Ishikawa (cell line): ENCODE results near the gene SERPINB6.

ENCODE experiments used
- CEBPB ChIP-seq: IDR thresholded peaks from 2 replicates; pipeline ENCODE4 v1.6.1; 2012
- CREB1 ChIP-seq: IDR thresholded peaks from 2 replicates; pipeline ENCODE4 v1.6.1; 2012; ENCODE audit warnings: low read depth
- EGR1 ChIP-seq: IDR thresholded peaks from 2 replicates; pipeline ENCODE4 v1.6.1; 2012
- EP300 ChIP-seq: IDR thresholded peaks from 2 replicates; pipeline ENCODE4 v1.6.1; 2012; ENCODE audit warnings: borderline replicate concordance
- FOXM1 ChIP-seq: IDR thresholded peaks from 2 replicates; pipeline ENCODE4 v1.6.1; 2012; ENCODE audit warnings: low read depth, borderline replicate concordance
- MAX ChIP-seq: IDR thresholded peaks from 2 replicates; pipeline ENCODE4 v1.6.1; 2012
- NFIC ChIP-seq: IDR thresholded peaks from 2 replicates; pipeline ENCODE4 v1.6.1; 2012
- RAD21 ChIP-seq: IDR thresholded peaks from 2 replicates; pipeline ENCODE4 v1.6.1; 2012; ENCODE audit warnings: low read depth
- REST ChIP-seq: IDR thresholded peaks from 2 replicates; pipeline ENCODE4 v1.6.1; 2012; ENCODE audit warnings: low read depth, mild to moderate bottlenecking
- TAF1 ChIP-seq: IDR thresholded peaks from 2 replicates; pipeline ENCODE4 v1.6.1; 2012; ENCODE audit warnings: low read depth, mild to moderate bottlenecking
- TCF12 ChIP-seq: IDR thresholded peaks from 2 replicates; pipeline ENCODE4 v1.6.1; 2012; ENCODE audit warnings: low read depth
- TEAD4 ChIP-seq: IDR thresholded peaks from 2 replicates; pipeline ENCODE4 v1.6.1; 2012
- USF1 ChIP-seq: IDR thresholded peaks from 2 replicates; pipeline ENCODE4 v1.6.1; 2012
- YY1 ChIP-seq: IDR thresholded peaks from 2 replicates; pipeline ENCODE4 v1.6.1; 2012; ENCODE audit warnings: low read depth
- ZBTB7A ChIP-seq: IDR thresholded peaks from 2 replicates; pipeline ENCODE4 v1.6.1; 2012; ENCODE audit warnings: low read depth

SERPINB6 gene

GRCh38 chr6:2939315-2940009 lies 31.9 kb downstream of the SERPINB6 start:
- TF ChIP-seq ZBTB7A (no peak), NFIC (no peak), EGR1 (no peak), MAX (no peak), YY1 (no peak), FOXM1 (no peak), REST (no peak), CREB1 (no peak), CEBPB (no peak), USF1 (no peak), TEAD4 (no peak), TAF1 (no peak), EP300 (no peak), TCF12 (no peak), RAD21 (no peak)

- TF ChIP-seq ZBTB7A (no peak), REST (no peak), TAF1 (no peak), MAX (peak; percentile 86), TCF12 (no peak)
Measured at GRCh38 chr6:2938632-2939083, 32.7 kb downstream of the SERPINB6 start.

GRCh38 chr6:2938004-2938631 lies 33.2 kb downstream of the SERPINB6 start:
- no peak for TF ChIP-seq ZBTB7A
- TF ChIP-seq CREB1, result no peak
- TF ChIP-seq TAF1, result no peak
- no peak for TF ChIP-seq USF1
- TF ChIP-seq MAX, result no peak
- TF ChIP-seq TCF12, result no peak
- TF ChIP-seq RAD21, result no peak
- TF ChIP-seq CEBPB, result no peak
- no peak for TF ChIP-seq REST
- TF ChIP-seq FOXM1, result no peak
- TF ChIP-seq EP300, result no peak
- no peak for TF ChIP-seq YY1
- no peak for TF ChIP-seq TEAD4
- TF ChIP-seq EGR1, result no peak
- TF ChIP-seq NFIC, result no peak

GRCh38 chr6:2937627-2938003 lies 33.8 kb downstream of the SERPINB6 start:
- TF ChIP-seq TAF1 (no peak), CEBPB (no peak), YY1 (no peak), FOXM1 (no peak), TEAD4 (no peak), EP300 (no peak), EGR1 (no peak), ZBTB7A (no peak), MAX (no peak), CREB1 (no peak), RAD21 (no peak), REST (no peak), TCF12 (no peak), USF1 (no peak), NFIC (no peak)
